ENCODE measurements around the gene SSTR3.

Gene SSTR3

GRCh38 chr22:37198258-37199102 is 13.8 kb downstream of the SSTR3 start:
- peak in 52 of 56 donors; percentile 26 to 89 (median 68) for DNase-seq

- peak in 4 of 56 donors; percentile 40 to 65 (median 48) for DNase-seq
Measured at GRCh38 chr22:37197451-37198257, 14.6 kb downstream of the SSTR3 start.

DNA sequence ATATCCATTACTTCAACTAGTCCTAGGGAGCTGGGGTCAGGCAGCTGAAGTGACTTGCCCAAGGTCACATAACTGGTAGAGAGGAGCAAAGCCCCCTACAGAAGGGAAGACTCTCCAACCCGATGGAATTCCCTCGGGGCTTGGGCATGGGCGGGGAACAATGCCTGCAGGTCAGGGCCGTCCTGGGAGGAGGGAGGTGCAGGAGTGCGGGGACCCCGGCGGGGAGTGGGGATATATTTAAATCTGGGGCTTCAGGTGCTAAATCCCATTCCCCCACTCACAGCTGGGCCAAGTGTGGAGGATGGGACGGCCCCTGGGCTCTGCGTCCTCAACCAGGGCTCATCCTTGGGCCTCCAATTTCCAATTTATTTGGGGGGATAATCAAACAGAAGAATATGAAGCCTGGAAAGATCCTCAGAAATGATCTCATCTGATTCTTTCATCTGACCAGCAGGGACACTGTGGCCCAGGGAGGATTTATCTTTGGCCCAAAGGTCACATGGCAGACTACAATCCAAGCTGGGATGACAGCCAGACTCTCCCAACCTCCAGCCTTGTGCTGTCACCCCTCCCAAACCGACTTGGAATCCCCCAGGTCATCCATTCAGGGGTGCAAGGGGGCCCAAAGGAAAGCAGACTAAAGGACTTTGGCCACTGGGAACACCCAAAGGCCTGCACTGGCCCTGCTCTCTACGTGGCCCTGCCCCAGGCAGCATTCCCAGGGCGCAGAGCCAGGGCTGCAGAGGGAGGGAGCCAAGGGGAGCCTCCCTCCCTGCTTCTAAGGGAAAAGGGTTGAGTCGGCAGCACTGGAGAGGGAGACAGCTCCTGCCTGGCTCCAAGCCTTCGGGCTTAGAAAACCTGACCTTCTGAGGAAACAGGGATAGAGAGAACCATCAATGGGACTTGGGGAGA is 15.5 kb downstream of the SSTR3 start:
- DNase-seq: peak in 30 of 56 donors; percentile 14 to 77 (median 35)

- DNase-seq: no peak
Measured at GRCh38 chr22:37195921-37196320, 16.4 kb downstream of the SSTR3 start.

GRCh38 chr22:37194750-37195149 is 17.5 kb downstream of the SSTR3 start:
- no peak for DNase-seq

DNA sequence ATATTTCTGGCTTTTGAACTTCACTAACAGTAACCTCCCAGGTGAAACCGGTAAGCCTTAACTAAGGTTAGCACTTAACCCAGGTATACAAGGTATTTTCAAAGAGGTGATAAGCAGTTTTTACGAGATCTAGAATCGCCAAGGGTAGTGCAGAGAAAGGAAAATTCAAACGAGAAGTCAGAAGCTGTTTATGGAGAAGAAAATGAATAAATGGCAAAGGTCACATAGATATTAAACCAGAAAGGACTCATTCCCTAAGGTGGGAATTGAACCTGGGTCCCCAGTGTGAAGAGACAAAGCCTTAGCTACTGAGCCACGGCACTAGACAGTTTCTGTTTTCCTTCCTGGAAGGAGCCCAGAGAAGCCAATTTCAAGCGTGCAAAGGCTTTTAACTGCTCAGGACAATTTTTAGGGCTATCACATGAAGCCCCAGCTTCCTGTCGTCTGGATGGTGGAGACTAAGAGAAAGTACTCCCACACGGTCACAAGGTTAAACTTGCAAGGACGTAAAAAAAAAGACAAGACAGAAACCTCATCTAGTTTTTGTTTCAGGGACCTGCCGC is 18.6 kb downstream of the SSTR3 start:
- peak in 1 of 56 donors; percentile 19 for DNase-seq

DNA sequence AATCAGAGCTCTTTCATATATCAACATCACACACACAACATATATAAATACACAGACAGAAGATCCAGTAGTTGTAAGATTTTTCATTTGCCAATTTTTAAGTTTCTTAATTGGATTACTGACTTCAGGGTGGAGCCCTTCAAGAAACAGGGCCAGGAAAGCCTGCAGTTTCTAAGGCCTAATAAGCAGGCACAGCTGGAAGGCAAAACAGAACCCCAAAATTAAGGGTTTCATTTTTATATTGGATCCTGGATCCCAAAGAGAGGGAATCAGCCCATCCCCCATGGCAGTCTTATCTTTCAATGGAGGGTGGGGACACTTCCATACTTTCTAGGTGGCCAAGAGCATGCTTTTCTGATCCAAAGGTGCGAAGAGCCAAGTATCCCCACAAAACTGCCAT is 19.5 kb downstream of the SSTR3 start:
- no peak for DNase-seq

GRCh38 chr22:37192204-37192603 is 20.1 kb downstream of the SSTR3 start:
- no peak for DNase-seq

GRCh38 chr22:37190262-37190780 is 22.0 kb downstream of the SSTR3 start:
- DNase-seq: no peak

DNA sequence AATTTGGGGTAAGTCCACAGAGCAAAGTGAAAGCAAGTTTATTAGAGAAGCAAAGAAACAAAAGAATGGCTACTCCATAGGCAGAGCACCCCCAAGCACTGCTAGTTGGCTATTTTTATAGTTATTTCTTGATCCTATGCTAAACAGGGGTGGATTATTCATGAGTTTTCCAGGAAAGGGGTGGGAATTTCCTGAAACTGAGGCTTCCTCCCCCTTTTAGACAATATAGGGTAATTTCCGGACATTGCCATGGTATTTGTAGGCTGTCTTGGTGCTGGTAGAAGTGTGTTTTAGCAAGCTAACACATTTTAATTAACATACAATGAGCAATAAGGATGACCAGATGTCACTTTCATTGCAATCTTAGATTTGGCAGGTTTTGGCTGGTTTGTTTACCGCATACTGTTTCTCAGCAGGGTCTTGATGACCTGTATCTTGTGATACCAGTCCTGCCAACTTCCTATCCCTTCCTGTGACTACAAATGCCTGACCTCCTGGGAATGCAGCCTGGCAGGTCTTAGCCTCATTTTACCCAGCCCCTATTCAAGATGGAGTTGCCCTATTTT is 23.3 kb downstream of the SSTR3 start:
- no peak for DNase-seq

DNA sequence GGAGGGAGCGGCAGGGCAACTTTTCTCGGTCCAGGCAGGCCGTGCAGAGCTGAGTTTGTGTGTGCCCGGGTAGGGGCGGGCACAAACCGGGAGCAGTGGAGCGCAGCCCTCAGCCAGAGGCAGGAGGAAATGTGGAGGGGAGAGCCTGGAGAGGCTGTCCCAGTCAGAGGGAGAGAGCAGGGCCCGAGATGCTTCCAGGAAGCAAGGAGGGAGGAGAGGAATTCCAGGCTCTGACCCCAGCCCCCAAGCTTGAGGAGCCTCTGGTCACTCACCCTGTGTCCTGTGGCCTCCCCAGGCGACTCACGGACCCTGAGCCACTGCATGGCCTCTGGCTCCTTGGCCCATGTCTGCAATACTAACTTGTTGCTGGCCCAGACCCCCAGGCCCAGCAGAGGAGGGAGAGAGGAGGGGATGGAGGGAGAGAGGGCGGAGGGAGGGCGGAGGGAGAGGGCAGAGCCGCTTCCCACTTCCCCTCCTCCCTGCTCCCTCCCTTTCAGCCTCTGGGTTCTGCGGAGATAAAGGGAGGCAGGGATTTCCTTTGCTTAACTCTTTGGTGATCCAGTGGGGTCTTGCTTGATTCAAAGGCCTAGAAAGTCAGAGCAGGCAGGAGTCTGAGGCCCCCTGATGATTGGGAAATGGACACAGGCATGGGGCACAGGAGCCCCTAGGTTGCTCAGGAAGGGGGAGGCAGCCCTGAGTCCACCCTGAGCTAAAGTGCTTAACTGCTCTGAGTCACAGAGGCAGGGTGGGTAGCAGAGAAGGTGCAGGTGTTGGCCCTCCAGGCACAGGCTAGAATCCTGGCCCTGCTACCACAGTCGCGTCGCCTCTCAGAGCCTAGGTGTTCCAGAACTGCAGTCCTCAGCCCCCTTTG is 24.2 kb downstream of the SSTR3 start, which contains the start of gene C1QTNF6:
Gene C1QTNF6, minus strand, starts transcription at position 357 of the 871 bp plus-strand sequence. Its CDS starts 34 bp downstream, at position 323.
- DNase-seq: peak in 1 of 56 donors; percentile 17

GRCh38 chr22:37187552-37187890 is 24.8 kb downstream of the SSTR3 start:
- no peak for DNase-seq

- no peak for DNase-seq
Measured at GRCh38 chr22:37186997-37187522, 25.2 kb downstream of the SSTR3 start.

DNA sequence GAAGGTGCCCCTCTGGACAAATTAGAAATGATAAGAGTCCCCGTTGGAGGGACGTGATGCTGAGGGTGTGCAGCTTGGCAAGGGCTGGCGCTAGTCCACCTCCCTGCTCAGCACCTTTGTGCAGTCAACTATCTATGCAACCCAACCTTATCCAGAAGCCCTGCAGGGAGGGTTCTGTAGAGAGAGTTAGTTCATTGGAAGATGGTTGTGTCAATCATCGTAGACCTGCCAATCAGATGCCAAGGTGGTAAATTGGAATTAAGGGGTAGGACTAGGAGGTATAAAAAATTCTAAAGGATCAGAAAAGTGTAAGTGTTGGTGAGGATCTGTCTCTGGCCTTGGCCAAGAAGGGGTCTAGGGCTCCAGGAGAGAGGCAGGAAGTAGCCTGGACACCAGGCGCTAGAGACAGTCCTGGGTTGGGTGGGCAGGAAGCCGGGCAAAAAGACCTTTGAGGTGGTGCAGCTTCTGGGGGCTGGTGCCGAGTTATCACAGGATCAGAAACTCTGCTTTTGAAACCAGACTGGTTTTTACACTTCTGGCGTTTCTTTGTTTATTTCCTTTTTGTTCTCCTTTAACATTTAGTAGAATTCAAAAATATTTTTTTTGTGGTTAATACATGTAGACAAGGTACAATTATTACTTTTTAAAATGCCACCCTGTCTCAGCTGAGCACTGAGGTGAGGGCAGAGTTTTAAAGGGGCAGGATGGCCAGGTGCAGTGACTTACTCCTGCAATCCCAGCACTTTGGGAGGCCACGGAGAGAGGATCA is 25.9 kb downstream of the SSTR3 start:
- peak in 3 of 56 donors; percentile 9 to 14 (median 10) for DNase-seq

DNA sequence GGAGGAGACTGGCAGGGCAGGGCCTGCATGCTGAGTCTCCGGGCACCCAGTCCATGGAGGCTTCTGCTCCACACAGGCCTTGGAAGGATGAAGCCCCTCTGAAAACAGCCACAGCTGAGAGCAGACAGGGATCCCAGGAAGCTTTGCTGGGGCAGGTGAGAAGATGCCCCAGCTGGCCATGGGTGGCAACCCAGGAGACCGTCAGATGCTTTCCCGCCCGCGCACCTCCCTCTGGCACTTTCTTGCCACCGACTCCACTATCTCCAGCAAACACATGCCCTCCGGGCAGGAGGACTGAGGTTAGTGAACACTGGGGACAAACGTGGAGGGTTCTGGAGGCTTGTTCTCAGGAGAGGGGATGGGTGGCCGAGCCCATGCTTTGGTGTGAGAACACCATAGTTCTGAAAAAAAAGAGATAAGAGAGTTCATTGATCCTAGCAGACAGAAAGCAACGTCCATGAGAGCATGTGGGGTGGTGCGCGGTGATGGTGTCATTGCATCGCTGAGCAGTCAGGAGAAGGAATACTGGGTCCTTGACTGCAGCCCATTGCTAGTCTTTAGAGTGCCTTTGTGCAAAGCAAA is 26.5 kb downstream of the SSTR3 start:
- no peak for DNase-seq

DNA sequence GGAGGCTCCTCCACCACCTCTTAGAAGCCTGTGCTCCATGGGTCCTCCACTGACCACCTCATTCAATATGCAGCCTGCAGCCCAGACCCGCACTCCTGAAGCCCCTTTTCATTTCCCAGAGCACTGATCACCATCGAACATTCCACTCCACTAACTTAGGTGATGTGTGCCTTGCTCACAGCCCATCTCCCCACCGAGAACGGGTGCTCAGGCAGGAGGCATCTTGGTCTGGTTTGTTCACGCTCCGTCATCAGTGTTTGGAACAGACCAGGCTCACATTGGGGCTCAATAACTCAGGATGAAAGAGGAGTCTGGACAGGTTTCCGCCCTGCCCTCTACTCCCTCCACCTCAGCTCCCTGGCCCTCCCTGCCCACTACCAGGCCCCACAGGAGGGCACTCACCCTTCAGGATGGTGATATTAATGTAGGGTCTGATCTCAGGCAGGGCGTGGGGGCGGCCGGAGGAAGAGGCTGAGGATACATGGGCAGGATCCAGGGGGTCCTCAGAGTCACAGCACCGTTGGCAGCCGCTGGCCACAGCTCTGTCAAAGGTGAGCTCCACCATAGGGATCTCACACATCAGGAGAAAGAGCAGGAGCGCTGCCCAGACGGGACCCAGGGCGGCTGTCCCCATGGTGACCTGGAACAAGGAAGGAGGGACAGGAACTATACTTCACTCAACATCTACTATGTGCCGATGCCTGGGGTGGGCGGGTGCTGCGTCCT is 27.3 kb downstream of the SSTR3 start:
- DNase-seq: no peak

- no peak for DNase-seq
Measured at GRCh38 chr22:37184380-37184755, 27.9 kb downstream of the SSTR3 start.
